ENCODE results near the gene SMAD4. TPM values are rescaled to one million over a fixed set of nuclear protein-coding genes. Genes with fewer than 3 reads are reported as not detected.

Gene SMAD4
- polyA plus RNA-seq, 1 donor (not counting 4 experiments of a cell fraction or from before 2014, with no cell fraction given) = 68.2 TPM

DNA sequence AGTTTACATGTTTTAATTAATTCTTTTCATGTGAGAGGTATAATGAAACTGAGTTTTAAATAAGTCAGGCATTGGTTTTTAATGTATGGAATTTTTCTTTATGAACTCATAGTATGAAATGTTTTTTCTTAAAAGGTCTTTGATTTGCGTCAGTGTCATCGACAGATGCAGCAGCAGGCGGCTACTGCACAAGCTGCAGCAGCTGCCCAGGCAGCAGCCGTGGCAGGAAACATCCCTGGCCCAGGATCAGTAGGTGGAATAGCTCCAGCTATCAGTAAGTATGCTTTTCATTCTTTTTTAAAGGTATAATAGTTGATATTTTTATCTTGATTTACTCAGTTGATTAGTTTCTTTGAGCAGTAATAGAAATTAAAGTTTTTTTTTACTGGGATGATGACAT lies 46.5 kb downstream of the SMAD4 start:
- DNase-seq (ENCODE audit: low read depth, low spot score) (no peak), FAIRE-seq (no peak)
- H3K9me1 ChIP-seq (ENCODE audit: control insufficient read depth, extremely low read depth, insufficient read depth, low read length) = peaks cover 2% of the 10 kb centered on the region
- peaks cover 6 to 15% of the 10 kb centered on the region in 2 experiments for H3K36me3 ChIP-seq (ENCODE audit: control insufficient read depth in 2 of 2, extremely low read depth in 1 of 2, insufficient read depth in 2 of 2, low read length in 2 of 2)
- no peaks in the 10 kb centered on the region for H4K20me1 ChIP-seq (ENCODE audit: control insufficient read depth, extremely low read depth, insufficient read depth, low read length)
- peaks cover 17% of the 10 kb centered on the region for H3K79me2 ChIP-seq (ENCODE audit: control insufficient read depth, insufficient read depth, low read length)
- no peaks in the 10 kb centered on the region for H3K4me1 ChIP-seq (ENCODE audit: control insufficient read depth, extremely low read depth, insufficient read depth, low read length)
- H2AFZ ChIP-seq (ENCODE audit: control insufficient read depth, low read length) = no peak overlapping the region
- H3K27ac ChIP-seq (ENCODE audit: control insufficient read depth, insufficient read depth, low read length) = no peak overlapping the region
- H3K4me3 ChIP-seq (ENCODE audit: control insufficient read depth in 2 of 3, extremely low read depth in 1 of 3, insufficient read depth in 2 of 3, low read depth in 1 of 3, low read length in 3 of 3) = no peak overlapping the region
- no peaks in the 10 kb centered on the region for H3K27me3 ChIP-seq (ENCODE audit: control insufficient read depth, extremely low read depth, insufficient read depth, low read length)
- no peak overlapping the region for H3K4me2 ChIP-seq (ENCODE audit: control insufficient read depth, extremely low read depth, insufficient read depth, low read depth, low read length)
- H3K9ac ChIP-seq (ENCODE audit: control insufficient read depth, extremely low read depth, insufficient read depth, low read length) = no peak overlapping the region
- TF ChIP-seq, protein P1, sequence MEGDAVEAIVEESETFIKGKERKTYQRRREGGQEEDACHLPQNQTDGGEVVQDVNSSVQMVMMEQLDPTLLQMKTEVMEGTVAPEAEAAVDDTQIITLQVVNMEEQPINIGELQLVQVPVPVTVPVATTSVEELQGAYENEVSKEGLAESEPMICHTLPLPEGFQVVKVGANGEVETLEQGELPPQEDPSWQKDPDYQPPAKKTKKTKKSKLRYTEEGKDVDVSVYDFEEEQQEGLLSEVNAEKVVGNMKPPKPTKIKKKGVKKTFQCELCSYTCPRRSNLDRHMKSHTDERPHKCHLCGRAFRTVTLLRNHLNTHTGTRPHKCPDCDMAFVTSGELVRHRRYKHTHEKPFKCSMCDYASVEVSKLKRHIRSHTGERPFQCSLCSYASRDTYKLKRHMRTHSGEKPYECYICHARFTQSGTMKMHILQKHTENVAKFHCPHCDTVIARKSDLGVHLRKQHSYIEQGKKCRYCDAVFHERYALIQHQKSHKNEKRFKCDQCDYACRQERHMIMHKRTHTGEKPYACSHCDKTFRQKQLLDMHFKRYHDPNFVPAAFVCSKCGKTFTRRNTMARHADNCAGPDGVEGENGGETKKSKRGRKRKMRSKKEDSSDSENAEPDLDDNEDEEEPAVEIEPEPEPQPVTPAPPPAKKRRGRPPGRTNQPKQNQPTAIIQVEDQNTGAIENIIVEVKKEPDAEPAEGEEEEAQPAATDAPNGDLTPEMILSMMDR (optimal IDR thresholded peaks at IDR 0.05 in 1 of 3, IDR thresholded peaks at IDR 0.05 in 1 of 3, conservative IDR thresholded peaks at IDR 0.05 in 1 of 3; ENCODE audit: extremely low read depth in 1 of 3, insufficient read depth in 2 of 3, low read length in 3 of 3) = no peak
- no peak for TF ChIP-seq EZH2 (IDR thresholded peaks at IDR 0.05; ENCODE audit: low read length)
- H3K9me3 ChIP-seq (ENCODE audit: control insufficient read depth, low read depth, low read length) = no peaks in the 10 kb centered on the region
- dilution Hi-C loops (cut with MboI; ENCODE audit: extremely low pct_ligation_motif_present, low sequenced_read_pairs) = no loop called here

DNA sequence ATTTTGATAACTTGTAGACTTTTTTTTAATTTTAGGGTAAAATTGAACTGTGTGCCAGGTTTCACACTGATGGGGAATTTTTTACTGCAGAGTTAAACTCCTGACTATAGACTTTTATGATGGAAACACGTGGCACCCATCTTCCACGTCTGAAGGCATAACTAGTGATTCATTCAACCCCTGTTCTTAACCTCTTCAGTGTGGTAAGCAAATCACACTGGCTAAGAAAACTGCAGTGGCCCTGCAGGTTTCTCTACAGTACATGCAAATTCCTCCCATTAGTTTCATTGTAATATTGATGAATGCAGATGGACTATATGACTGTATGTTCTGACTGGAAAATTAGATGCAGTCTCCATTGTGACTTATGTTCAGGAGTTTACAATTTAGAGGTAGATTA lies 47.2 kb downstream of the SMAD4 start:
- DNase-seq (ENCODE audit: low read depth, low spot score) = no peak
- FAIRE-seq = no peak
- dilution Hi-C loops (cut with MboI; ENCODE audit: extremely low pct_ligation_motif_present, low sequenced_read_pairs) = no loop called here
- TF ChIP-seq, protein P1 (optimal IDR thresholded peaks at IDR 0.05 in 1 of 3, IDR thresholded peaks at IDR 0.05 in 1 of 3, conservative IDR thresholded peaks at IDR 0.05 in 1 of 3; ENCODE audit: extremely low read depth in 1 of 3, insufficient read depth in 2 of 3, low read length in 3 of 3) = no peak
- TF ChIP-seq EZH2 (IDR thresholded peaks at IDR 0.05; ENCODE audit: low read length) = no peak
- Histone ChIP-seq H3K9me1 (ENCODE audit: control insufficient read depth, extremely low read depth, insufficient read depth, low read length) (peaks cover 2% of the 10 kb centered on the region), H3K27me3 (ENCODE audit: control insufficient read depth, extremely low read depth, insufficient read depth, low read length) (no peaks in the 10 kb centered on the region), H4K20me1 (ENCODE audit: control insufficient read depth, extremely low read depth, insufficient read depth, low read length) (no peaks in the 10 kb centered on the region), H3K4me3 (ENCODE audit: control insufficient read depth in 2 of 3, extremely low read depth in 1 of 3, insufficient read depth in 2 of 3, low read depth in 1 of 3, low read length in 3 of 3) (no peak overlapping the region), H2AFZ (ENCODE audit: control insufficient read depth, low read length) (no peak overlapping the region), H3K9me3 (ENCODE audit: control insufficient read depth, low read depth, low read length) (no peaks in the 10 kb centered on the region), H3K4me1 (ENCODE audit: control insufficient read depth, extremely low read depth, insufficient read depth, low read length) (no peaks in the 10 kb centered on the region), H3K4me2 (ENCODE audit: control insufficient read depth, extremely low read depth, insufficient read depth, low read depth, low read length) (no peak overlapping the region), H3K36me3 (ENCODE audit: control insufficient read depth in 2 of 2, extremely low read depth in 1 of 2, insufficient read depth in 2 of 2, low read length in 2 of 2) (peaks cover 6 to 15% of the 10 kb centered on the region in 2 experiments), H3K79me2 (ENCODE audit: control insufficient read depth, insufficient read depth, low read length) (peaks cover 16% of the 10 kb centered on the region), H3K27ac (ENCODE audit: control insufficient read depth, insufficient read depth, low read length) (no peak overlapping the region), H3K9ac (ENCODE audit: control insufficient read depth, extremely low read depth, insufficient read depth, low read length) (no peak overlapping the region)
